Mesodermal cell (in vitro differentiated cells): Measurements from ENCODE around the gene SCG2.

ENCODE experiments used
- H3K27ac ChIP-seq: 2 replicates; pipeline ENCODE4 v1.7.0; 2013; ENCODE audit warnings: mild to moderate bottlenecking, low read depth, low read length, moderate library complexity; ENCODE audit not compliant: severe bottlenecking
- H3K36me3 ChIP-seq: 2 replicates; pipeline ENCODE4 v1.7.1; 2013; ENCODE audit warnings: mild to moderate bottlenecking, low read length, moderate library complexity; ENCODE audit not compliant: control insufficient read depth, insufficient read depth
- H3K4me1 ChIP-seq: one replicate; pipeline ENCODE4 v1.7.1; 2013; ENCODE audit warnings: mild to moderate bottlenecking, low read length; ENCODE audit not compliant: insufficient read depth, control insufficient read depth, poor library complexity, severe bottlenecking
- H3K4me3 ChIP-seq: 2 replicates; pipeline ENCODE4 v1.7.0; 2013; ENCODE audit warnings: low read length, control low read depth, mild to moderate bottlenecking; ENCODE audit not compliant: insufficient read depth, poor library complexity, severe bottlenecking; ENCODE audit errors: extremely low read depth
- H3K9me3 ChIP-seq: 2 replicates; pipeline ENCODE4 v1.7.1; 2013; ENCODE audit warnings: mild to moderate bottlenecking, low read length, moderate library complexity; ENCODE audit not compliant: control insufficient read depth
- WGBS, 2 experiments: methylation state at CpG; one replicate each; pipeline ENCODE4 v1.1.5; 2013; ENCODE audit warnings: missing lambda C conversion rate in 2 of 2; ENCODE audit not compliant: insufficient coverage in 2 of 2; 5-methylcytosine and 5-hydroxymethylcytosine counted together

The SCG2 gene

GRCh38 chr2:223634238-223634637, 32.1 kb upstream of the SCG2 start:
- H3K36me3 ChIP-seq: no peaks in the 10 kb centered on the region
- no peak overlapping the region for H3K4me3 ChIP-seq
- WGBS, 2 experiments: 94 to 100% methylated on average over 2 to 3 of the region's 3 CpGs
- H3K9me3 ChIP-seq: no peaks in the 10 kb centered on the region
- no peaks in the 10 kb centered on the region for H3K4me1 ChIP-seq
- no peak overlapping the region for H3K27ac ChIP-seq

DNA sequence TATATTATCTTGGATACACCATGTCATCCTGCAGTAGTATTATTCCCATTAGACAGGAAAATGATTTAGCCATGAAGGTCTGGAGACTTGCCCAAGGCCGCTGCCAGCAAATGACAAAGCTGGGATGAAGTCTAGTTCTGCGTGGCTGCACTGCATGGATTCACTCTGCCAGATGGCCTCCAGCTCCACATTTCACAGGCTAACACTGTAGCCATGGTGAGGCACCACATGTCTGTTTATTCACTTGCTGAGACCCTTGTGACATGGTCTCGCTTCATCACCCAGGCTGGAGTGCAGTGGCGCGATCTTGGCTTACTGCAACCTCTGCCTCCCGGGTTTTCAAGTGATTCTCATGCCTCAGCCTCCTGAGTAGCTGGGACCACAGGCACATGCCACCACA, 31.5 kb upstream of the SCG2 start:
- 85 to 94% methylated on average over 6 of the region's 6 CpGs for WGBS, 2 experiments
- Histone ChIP-seq H3K27ac (no peak overlapping the region), H3K4me1 (no peaks in the 10 kb centered on the region)

GRCh38 chr2:223632826-223633225, 30.7 kb upstream of the SCG2 start:
- WGBS, 2 experiments: 83 to 92% methylated on average over 2 of the region's 2 CpGs
- H3K9me3 ChIP-seq: no peaks in the 10 kb centered on the region
- no peak overlapping the region for H3K4me3 ChIP-seq
- H3K27ac ChIP-seq: no peak overlapping the region
- no peaks in the 10 kb centered on the region for H3K4me1 ChIP-seq
- no peaks in the 10 kb centered on the region for H3K36me3 ChIP-seq

More for the DNA sequence above, 31.5 kb upstream of the SCG2 start:
- no peak overlapping the region for H3K4me3 ChIP-seq
- no peaks in the 10 kb centered on the region for H3K36me3 ChIP-seq
- no peaks in the 10 kb centered on the region for H3K9me3 ChIP-seq

GRCh38 chr2:223626716-223627115, 24.6 kb upstream of the SCG2 start:
- Histone ChIP-seq H3K27ac (no peak overlapping the region), H3K36me3 (no peaks in the 10 kb centered on the region)
- 70% methylated on average over 2 of the region's 2 CpGs; no CpG with 5 or more reads in 1 of the 2 experiments for WGBS, 2 experiments

GRCh38 chr2:223625652-223626051, 23.5 kb upstream of the SCG2 start:
- WGBS, 2 experiments: 100% methylated on average over 1 of the region's 1 CpG; no CpG with 5 or more reads in 1 of the 2 experiments

More at GRCh38 chr2:223626716-223627115, 24.6 kb upstream of the SCG2 start:
- H3K4me1 ChIP-seq: peaks cover 6% of the 10 kb centered on the region
- no peaks in the 10 kb centered on the region for H3K9me3 ChIP-seq
- no peak overlapping the region for H3K4me3 ChIP-seq

DNA sequence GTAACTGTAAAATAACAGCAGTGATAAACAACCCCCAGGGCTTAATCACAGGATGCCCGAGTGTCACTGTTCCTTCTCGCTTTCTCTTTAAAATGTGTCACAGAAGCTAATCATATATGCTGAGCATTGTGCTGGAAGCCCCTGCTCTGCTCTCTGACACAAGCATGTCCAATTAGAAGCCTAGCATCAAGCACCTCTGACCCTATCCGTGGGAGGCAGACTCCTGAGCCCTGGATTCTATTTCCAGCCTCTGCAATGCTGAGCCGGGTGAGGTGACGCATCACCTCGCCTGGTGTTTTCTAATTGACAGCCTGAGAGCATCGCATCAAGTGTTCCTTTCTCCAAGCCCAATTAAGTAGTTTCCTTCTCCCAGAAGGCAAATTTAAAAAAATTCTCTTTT, 19.7 kb upstream of the SCG2 start:
- 64 to 70% methylated on average over 7 of the region's 7 CpGs for WGBS, 2 experiments
- H3K4me3 ChIP-seq: no peak overlapping the region
- H3K4me1 ChIP-seq: peaks cover 2% of the 10 kb centered on the region
- no peak overlapping the region for H3K27ac ChIP-seq
- H3K36me3 ChIP-seq: no peaks in the 10 kb centered on the region
- no peaks in the 10 kb centered on the region for H3K9me3 ChIP-seq

More at GRCh38 chr2:223625652-223626051, 23.5 kb upstream of the SCG2 start:
- Histone ChIP-seq H3K27ac (no peak overlapping the region), H3K9me3 (no peaks in the 10 kb centered on the region), H3K4me3 (no peak overlapping the region), H3K36me3 (no peaks in the 10 kb centered on the region), H3K4me1 (peaks cover 6% of the 10 kb centered on the region)

DNA sequence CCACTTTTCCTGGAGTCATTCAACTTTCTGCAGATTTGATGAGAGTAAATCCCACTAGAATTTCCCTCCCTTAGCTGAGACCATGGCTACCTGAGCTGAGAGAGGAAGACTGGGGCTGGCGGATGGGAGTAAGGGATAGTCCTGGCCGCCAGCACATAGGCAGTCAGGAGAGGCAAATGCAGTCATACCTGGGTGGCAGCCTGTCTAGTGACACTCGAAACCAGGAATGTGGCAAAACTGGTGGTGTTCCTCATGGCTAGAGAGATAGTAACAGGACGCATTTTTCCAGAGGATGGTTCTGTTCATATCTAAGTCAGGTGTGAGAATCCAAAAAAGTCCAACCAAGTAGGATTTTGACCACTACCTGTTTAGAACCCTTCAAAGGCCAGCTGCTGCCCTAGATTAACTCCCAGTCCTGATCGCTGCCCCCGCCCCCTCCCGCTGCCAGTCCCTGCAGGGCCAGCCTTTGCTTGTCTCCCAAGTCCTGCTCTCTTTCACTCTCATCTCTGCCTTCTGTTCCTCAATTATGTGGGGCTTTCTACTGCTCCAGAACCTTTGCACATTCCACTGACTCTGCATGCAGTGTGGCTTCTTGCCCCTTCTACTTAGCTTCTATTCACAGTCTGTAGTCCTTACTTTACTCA, 17.4 kb upstream of the SCG2 start:
- Histone ChIP-seq H3K36me3 (no peaks in the 10 kb centered on the region), H3K27ac (no peak overlapping the region), H3K4me1 (no peaks in the 10 kb centered on the region), H3K9me3 (no peaks in the 10 kb centered on the region), H3K4me3 (no peak overlapping the region)
- WGBS, 2 experiments: 52 to 53% methylated on average over 6 to 7 of the region's 7 CpGs

GRCh38 chr2:223618172-223619035, 16.2 kb upstream of the SCG2 start:
- no peaks in the 10 kb centered on the region for H3K4me1 ChIP-seq
- WGBS, 2 experiments: 8 to 9% methylated on average over 7 to 10 of the region's 13 CpGs
- H3K27ac ChIP-seq: no peak overlapping the region
- H3K4me3 ChIP-seq: no peak overlapping the region
- H3K9me3 ChIP-seq: no peaks in the 10 kb centered on the region
- no peaks in the 10 kb centered on the region for H3K36me3 ChIP-seq

DNA sequence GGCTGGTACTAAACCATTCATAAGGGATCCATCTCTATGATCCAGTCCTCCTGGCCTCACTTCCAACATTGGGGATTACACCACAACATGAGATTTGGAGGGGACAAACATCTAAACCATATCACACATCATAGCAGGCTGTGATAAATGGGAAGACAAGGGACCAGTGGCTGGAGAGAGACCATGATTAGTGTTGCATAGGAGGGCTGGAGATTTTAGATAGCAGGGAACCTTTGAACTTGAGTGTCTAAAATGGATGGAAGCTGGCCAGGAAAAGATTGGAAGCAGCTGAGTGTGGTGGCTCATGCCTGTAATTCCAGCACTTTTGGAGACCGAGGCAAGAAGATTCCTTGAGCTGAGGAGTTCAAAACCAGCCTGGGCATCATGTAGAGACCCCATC, 12.4 kb upstream of the SCG2 start:
- H3K36me3 ChIP-seq: no peaks in the 10 kb centered on the region
- no peak overlapping the region for H3K27ac ChIP-seq
- no peak overlapping the region for H3K4me3 ChIP-seq
- H3K9me3 ChIP-seq: no peaks in the 10 kb centered on the region
- H3K4me1 ChIP-seq: no peaks in the 10 kb centered on the region
- 71 to 100% methylated on average over 1 of the region's 1 CpG for WGBS, 2 experiments

GRCh38 chr2:223613017-223613950, 11.1 kb upstream of the SCG2 start:
- no peak overlapping the region for H3K4me3 ChIP-seq
- H3K27ac ChIP-seq: peak overlapping the region; percentile 78
- no peaks in the 10 kb centered on the region for H3K4me1 ChIP-seq
- H3K9me3 ChIP-seq: no peaks in the 10 kb centered on the region
- no peaks in the 10 kb centered on the region for H3K36me3 ChIP-seq
- 9 to 12% methylated on average over 25 to 29 of the region's 35 CpGs for WGBS, 2 experiments
